Measurements from ENCODE around the gene UBA52. TPM values are rescaled to one million over a fixed set of nuclear protein-coding genes. Genes with fewer than 3 reads are reported as not detected.

UBA52 gene
- total RNA-seq, 1 donor from 2014 or later, result 733 TPM

Other genes with a start within 250 kb of the UBA52 start
- gene LSM4, start 248.8 kb upstream of the UBA52 start, total RNA-seq, result 113 and 130 TPM in 2 replicates
- 19.4 and 20.6 TPM in 2 replicates for gene PGPEP1, start 231.3 kb upstream of the UBA52 start, total RNA-seq
- 74.8 and 238 TPM in 2 replicates for gene GDF15, start 185.7 kb upstream of the UBA52 start, total RNA-seq
- gene LRRC25, start 174.2 kb upstream of the UBA52 start, total RNA-seq, result not detected in 2 replicates
- 33.9 and 53.5 TPM in 2 replicates for gene SSBP4, start 152.5 kb upstream of the UBA52 start, total RNA-seq
- 38.1 and 57.3 TPM in 2 replicates for gene ISYNA1, start 133.7 kb upstream of the UBA52 start, total RNA-seq
- 9.0 and 12.3 TPM in 2 replicates for gene ELL, start 49.8 kb upstream of the UBA52 start, total RNA-seq
- gene FKBP8, start 28.3 kb upstream of the UBA52 start, total RNA-seq, result 141 and 206 TPM in 2 replicates
- 54.6 and 70.2 TPM in 2 replicates for gene KXD1, start 14.0 kb upstream of the UBA52 start, total RNA-seq
- gene REX1BD, start 16.9 kb downstream of the UBA52 start, total RNA-seq, result 45.4 and 56.6 TPM in 2 replicates
- 0.13 TPM in 1 of 2 replicates, not detected in the other for gene CRLF1, start 34.9 kb downstream of the UBA52 start, total RNA-seq
- under 0.01 TPM in 1 of 2 replicates, not detected in the other for gene TMEM59L, start 41.0 kb downstream of the UBA52 start, total RNA-seq
- 1.4 and 2.9 TPM in 2 replicates for gene KLHL26, start 65.2 kb downstream of the UBA52 start, total RNA-seq
- 0.64 and 1.1 TPM in 2 replicates for gene CRTC1, start 111.8 kb downstream of the UBA52 start, total RNA-seq
- gene COMP, start 219.4 kb downstream of the UBA52 start, total RNA-seq, result not detected in 2 replicates

Measured in dermis microvascular lymphatic vessel endothelial cell (primary cell).